SK-N-SH treated with all-trans-retinoic acid at 6 μM for 48 hours (cell line): ENCODE measurements around the gene GRK2.

Source experiments
- ESRRG ChIP-seq: fragments of 250-450 bp; sonication (Bioruptor Pico); IDR thresholded peaks from 2 replicates; pipeline ENCODE4 v1.6.1; 2021; ENCODE audit warnings: mild to moderate bottlenecking
- OSR1 ChIP-seq: fragments of 250-450 bp; sonication (Bioruptor Pico); IDR thresholded peaks from 2 replicates; pipeline ENCODE4 v1.8.0; 2022; ENCODE audit warnings: moderate library complexity, mild to moderate bottlenecking, inconsistent platforms
- RARB ChIP-seq: fragments of 250-450 bp; sonication (Bioruptor Pico); IDR thresholded peaks from 2 replicates; pipeline ENCODE4 v1.8.0; 2021; ENCODE audit warnings: mild to moderate bottlenecking, moderate library complexity
- TCF4 ChIP-seq: fragments of 250-450 bp; sonication (Bioruptor Pico); IDR thresholded peaks from 2 replicates; pipeline ENCODE4 v1.8.0; 2021; ENCODE audit warnings: mild to moderate bottlenecking, moderate library complexity, borderline replicate concordance
- ZFP3 ChIP-seq: fragments of 250-450 bp; sonication (Bioruptor Pico); IDR thresholded peaks from 2 replicates; pipeline ENCODE4 v1.5.0; 2020; ENCODE audit warnings: mild to moderate bottlenecking, moderate library complexity
- ZFP30 ChIP-seq: fragments of 450-650 bp; formaldehyde crosslinking; IDR thresholded peaks from 2 replicates; pipeline ENCODE4 v1.5.0; 2022; ENCODE audit warnings: mild to moderate bottlenecking, moderate library complexity
- TF ChIP-seq, protein P1 (sequence below): fragments of 250-450 bp; sonication (Bioruptor Pico); IDR thresholded peaks from 2 replicates; pipeline ENCODE4 v1.8.0; 2020; ENCODE audit warnings: mild to moderate bottlenecking, moderate library complexity, borderline replicate concordance

DNA sequence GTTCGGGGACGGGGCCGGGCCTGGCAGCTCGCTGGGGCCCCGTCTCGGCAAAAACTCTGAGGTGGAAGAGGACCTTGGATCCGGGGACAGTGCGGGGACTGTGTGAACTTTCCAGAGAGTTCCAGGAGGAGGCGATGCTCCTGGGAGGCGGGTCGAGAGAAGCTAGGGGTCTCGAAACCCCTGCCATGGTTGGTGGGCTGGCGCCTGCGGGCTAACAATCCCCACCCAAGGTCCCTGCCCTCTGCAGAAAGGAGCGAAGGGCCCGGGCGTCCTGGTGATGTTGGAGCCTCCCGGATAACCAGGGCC lies 4.7 kb upstream of the GRK2 start:
- no peak for TF ChIP-seq OSR1 (CRISPR knock-in tag)
- no peak for TF ChIP-seq TCF4
- TF ChIP-seq ZFP30 (CRISPR knock-in tag): no peak
- TF ChIP-seq ZFP3 (CRISPR knock-in tag): no peak
- TF ChIP-seq, protein P1, sequence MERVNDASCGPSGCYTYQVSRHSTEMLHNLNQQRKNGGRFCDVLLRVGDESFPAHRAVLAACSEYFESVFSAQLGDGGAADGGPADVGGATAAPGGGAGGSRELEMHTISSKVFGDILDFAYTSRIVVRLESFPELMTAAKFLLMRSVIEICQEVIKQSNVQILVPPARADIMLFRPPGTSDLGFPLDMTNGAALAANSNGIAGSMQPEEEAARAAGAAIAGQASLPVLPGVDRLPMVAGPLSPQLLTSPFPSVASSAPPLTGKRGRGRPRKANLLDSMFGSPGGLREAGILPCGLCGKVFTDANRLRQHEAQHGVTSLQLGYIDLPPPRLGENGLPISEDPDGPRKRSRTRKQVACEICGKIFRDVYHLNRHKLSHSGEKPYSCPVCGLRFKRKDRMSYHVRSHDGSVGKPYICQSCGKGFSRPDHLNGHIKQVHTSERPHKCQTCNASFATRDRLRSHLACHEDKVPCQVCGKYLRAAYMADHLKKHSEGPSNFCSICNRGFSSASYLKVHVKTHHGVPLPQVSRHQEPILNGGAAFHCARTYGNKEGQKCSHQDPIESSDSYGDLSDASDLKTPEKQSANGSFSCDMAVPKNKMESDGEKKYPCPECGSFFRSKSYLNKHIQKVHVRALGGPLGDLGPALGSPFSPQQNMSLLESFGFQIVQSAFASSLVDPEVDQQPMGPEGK: no peak
- TF ChIP-seq RARB (CRISPR knock-in tag): no peak
- TF ChIP-seq ESRRG (CRISPR knock-in tag): no peak
